ENCODE measurements around the gene TNK1.

The TNK1 gene

DNA sequence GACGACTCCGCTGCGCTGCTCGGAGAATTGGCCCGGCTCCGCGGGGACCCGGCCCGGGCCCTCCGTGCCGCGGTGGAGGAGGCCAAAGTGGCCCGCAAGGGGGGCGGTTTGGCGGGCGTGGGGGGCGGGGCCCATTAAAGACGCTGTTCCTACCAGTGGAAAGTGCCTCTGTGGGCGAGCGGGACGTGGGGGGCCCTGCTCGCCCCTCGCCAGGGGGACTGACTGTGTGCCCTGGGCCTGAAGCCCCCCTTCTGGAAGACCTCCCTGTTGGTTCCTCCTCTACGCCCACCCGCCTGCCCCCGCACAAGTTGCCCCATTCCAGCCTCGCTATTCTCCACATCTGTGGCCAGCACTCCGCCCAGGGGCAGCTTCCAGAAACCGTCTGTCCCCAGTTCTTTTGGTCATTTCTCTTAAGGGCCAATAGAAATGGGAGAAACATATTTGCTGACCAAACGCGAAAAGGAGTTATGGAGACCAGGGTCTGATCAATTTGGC lies 56.5 kb downstream of the TNK1 start:
- no peak for DNase-seq

DNA sequence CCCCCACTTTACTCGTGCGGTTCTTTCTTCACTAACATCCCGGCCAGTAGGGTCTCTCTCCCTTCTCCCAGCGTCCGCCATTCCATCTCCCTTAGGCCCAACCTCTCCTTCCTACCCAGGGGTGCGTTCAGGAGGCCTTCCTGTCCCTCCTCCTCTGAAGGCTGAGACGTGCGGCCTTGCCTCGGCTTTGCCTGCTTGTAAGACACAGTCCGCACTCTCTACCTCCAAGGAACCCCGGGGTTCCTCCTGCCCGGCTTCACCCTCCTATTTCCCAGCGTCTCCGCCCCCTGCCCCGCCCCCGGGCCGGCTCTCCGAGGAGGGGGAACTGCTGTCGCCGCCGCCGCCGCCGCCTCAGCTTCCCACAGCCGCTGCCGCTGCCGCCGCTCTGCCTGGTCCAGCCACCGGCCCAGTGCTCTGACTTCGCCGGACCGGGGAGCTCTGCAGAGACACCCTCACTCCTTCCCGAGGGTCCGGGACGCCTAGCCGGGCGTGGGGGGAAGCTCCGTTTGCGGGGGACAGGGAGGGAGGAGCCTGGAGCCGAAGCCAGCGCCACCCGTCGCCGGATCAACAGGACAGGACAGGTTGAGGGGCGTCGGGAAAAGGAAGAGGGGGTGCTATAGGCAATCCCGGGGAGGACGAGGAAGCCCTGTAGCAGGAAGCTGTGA lies 57.2 kb downstream of the TNK1 start:
- DNase-seq, result peak; percentile 72 to 79

- DNase-seq, result no peak
These were observed 58.0 kb downstream of the TNK1 start for GRCh38 chr17:7438656-7439460.
